ENCODE data around the gene RGS9. TPM values are rescaled to one million over a fixed set of nuclear protein-coding genes. Genes with fewer than 3 reads are reported as not detected.

RGS9 gene
- total RNA-seq, 4 donors from 2014 or later: 1.1 to 8.5 (median 3.6) TPM

- H3K36me3 ChIP-seq: no peaks in the 10 kb centered on the region
- H3K27ac ChIP-seq: no peak overlapping the region
- WGBS: 82% methylated on average over 2 of the region's 2 CpGs
- TF ChIP-seq POLR2AphosphoS5 (IDR thresholded peaks at IDR 0.05) (no peak), POLR2A (IDR thresholded peaks at IDR 0.05) (no peak), EP300 (IDR thresholded peaks at IDR 0.05) (no peak)
- TF ChIP-seq, protein P1, sequence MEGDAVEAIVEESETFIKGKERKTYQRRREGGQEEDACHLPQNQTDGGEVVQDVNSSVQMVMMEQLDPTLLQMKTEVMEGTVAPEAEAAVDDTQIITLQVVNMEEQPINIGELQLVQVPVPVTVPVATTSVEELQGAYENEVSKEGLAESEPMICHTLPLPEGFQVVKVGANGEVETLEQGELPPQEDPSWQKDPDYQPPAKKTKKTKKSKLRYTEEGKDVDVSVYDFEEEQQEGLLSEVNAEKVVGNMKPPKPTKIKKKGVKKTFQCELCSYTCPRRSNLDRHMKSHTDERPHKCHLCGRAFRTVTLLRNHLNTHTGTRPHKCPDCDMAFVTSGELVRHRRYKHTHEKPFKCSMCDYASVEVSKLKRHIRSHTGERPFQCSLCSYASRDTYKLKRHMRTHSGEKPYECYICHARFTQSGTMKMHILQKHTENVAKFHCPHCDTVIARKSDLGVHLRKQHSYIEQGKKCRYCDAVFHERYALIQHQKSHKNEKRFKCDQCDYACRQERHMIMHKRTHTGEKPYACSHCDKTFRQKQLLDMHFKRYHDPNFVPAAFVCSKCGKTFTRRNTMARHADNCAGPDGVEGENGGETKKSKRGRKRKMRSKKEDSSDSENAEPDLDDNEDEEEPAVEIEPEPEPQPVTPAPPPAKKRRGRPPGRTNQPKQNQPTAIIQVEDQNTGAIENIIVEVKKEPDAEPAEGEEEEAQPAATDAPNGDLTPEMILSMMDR (IDR thresholded peaks at IDR 0.05): no peak
- DNase-seq (ENCODE audit: low spot score in 2 of 2): no peak
- H3K4me3 ChIP-seq: no peak overlapping the region
- no peaks in the 10 kb centered on the region for H3K9me3 ChIP-seq
- peaks cover under 1% of the 10 kb centered on the region for H3K27me3 ChIP-seq
- peaks cover 12% of the 10 kb centered on the region for H3K4me1 ChIP-seq
These were observed 3.1 kb upstream of the RGS9 start for GRCh38 chr17:65134035-65134434.

GRCh38 chr17:65139101-65139764, 2.1 kb downstream of the RGS9 start:
- 65% methylated on average over 7 of the region's 7 CpGs for WGBS
- peaks cover 29% of the 10 kb centered on the region for H3K27me3 ChIP-seq
- H3K36me3 ChIP-seq: no peaks in the 10 kb centered on the region
- no peak overlapping the region for H3K4me3 ChIP-seq
- peaks cover 12% of the 10 kb centered on the region for H3K4me1 ChIP-seq
- no peak overlapping the region for H3K27ac ChIP-seq
- no peaks in the 10 kb centered on the region for H3K9me3 ChIP-seq
- DNase-seq (ENCODE audit: low spot score in 2 of 2): no peak
- TF ChIP-seq POLR2AphosphoS5 (IDR thresholded peaks at IDR 0.05): no peak
- TF ChIP-seq, protein P1 (IDR thresholded peaks at IDR 0.05): no peak
- TF ChIP-seq POLR2A (IDR thresholded peaks at IDR 0.05): no peak
- no peak for TF ChIP-seq EP300 (IDR thresholded peaks at IDR 0.05)

GRCh38 chr17:65142247-65142646, 5.1 kb downstream of the RGS9 start:
- peaks cover 5% of the 10 kb centered on the region for H3K4me1 ChIP-seq
- DNase-seq (ENCODE audit: low spot score in 2 of 2): no peak
- no peak overlapping the region for H3K27ac ChIP-seq
- H3K36me3 ChIP-seq: no peaks in the 10 kb centered on the region
- peaks cover 29% of the 10 kb centered on the region for H3K27me3 ChIP-seq
- WGBS: 86% methylated on average over 2 of the region's 2 CpGs
- no peak overlapping the region for H3K4me3 ChIP-seq
- no peak for TF ChIP-seq POLR2AphosphoS5 (IDR thresholded peaks at IDR 0.05)
- TF ChIP-seq EP300 (IDR thresholded peaks at IDR 0.05): no peak
- TF ChIP-seq, protein P1 (IDR thresholded peaks at IDR 0.05): no peak
- no peak for TF ChIP-seq POLR2A (IDR thresholded peaks at IDR 0.05)
- no peaks in the 10 kb centered on the region for H3K9me3 ChIP-seq

DNA sequence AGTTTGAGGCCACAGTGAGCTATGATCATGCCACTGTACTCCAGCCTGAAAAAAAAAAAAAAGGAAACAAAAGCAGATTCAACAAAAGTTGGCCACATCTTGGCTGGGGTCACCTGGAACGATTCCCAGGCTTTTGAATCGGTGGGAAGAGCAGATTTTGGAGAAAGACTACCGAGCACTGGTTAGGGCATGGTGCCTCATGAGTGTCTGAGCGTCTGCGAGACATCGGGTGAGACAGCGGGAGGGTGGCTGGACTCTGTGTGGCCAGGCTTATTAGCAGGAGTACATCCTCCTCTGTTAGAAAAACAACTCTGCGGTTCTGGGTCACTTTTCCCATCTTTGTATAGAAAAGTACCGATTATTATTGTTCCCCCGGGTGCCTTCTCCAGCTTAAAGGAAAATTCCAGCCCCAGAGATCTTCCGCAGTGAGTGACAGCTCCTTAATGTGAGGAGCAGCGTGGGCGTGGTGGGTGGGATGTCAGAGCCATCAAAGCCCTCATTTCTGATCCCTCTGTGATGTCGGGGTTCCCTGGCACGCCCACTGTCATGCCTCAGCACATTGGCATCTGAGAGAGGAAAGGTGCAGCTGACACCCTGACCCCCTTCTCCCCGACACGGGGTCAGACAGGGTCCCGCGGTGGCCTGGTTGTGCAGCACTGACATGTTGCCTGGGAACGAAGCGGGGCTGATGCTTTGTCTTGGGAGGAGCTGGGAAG, 6.9 kb downstream of the RGS9 start:
- Histone ChIP-seq H3K27ac (no peak overlapping the region), H3K36me3 (no peaks in the 10 kb centered on the region), H3K4me1 (no peaks in the 10 kb centered on the region), H3K27me3 (peaks cover 29% of the 10 kb centered on the region), H3K9me3 (no peaks in the 10 kb centered on the region), H3K4me3 (no peak overlapping the region)
- 59% methylated on average over 14 of the region's 21 CpGs for WGBS
- no peak for DNase-seq (ENCODE audit: low spot score in 2 of 2)
- TF ChIP-seq, protein P1 (IDR thresholded peaks at IDR 0.05): no peak
- TF ChIP-seq EP300 (IDR thresholded peaks at IDR 0.05) (no peak), POLR2A (IDR thresholded peaks at IDR 0.05) (no peak), POLR2AphosphoS5 (IDR thresholded peaks at IDR 0.05) (no peak)

DNA sequence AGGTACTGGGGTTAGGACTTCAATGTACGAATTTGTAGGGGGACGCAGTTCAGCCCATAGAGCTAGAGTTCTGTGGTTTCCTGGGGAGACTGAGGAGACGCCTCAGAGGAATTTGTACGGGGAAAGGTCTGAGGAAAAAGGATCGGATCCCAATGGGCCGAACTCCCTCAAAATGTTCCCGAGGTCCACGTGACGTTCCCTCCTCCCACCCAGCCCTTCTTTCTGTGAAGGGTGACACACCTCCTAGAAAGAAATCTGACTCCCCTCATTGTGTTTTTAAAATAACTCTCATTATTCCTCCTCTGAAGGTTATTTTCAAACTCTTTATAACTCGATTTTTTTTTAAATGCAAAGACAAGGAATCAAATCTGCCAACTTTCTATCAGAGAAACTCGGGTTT, 8.6 kb downstream of the RGS9 start:
- no peak for DNase-seq (ENCODE audit: low spot score in 2 of 2)
- H3K27ac ChIP-seq: no peak overlapping the region
- 88% methylated on average over 11 of the region's 11 CpGs for WGBS
- TF ChIP-seq, protein P1 (IDR thresholded peaks at IDR 0.05): no peak
- TF ChIP-seq POLR2A (IDR thresholded peaks at IDR 0.05) (no peak), EP300 (IDR thresholded peaks at IDR 0.05) (no peak), POLR2AphosphoS5 (IDR thresholded peaks at IDR 0.05) (no peak)
- no peaks in the 10 kb centered on the region for H3K9me3 ChIP-seq
- no peaks in the 10 kb centered on the region for H3K4me1 ChIP-seq
- peaks cover 14% of the 10 kb centered on the region for H3K27me3 ChIP-seq
- no peak overlapping the region for H3K4me3 ChIP-seq
- H3K36me3 ChIP-seq: no peaks in the 10 kb centered on the region
